Measurements from ENCODE around the gene TSSC4.

DNA sequence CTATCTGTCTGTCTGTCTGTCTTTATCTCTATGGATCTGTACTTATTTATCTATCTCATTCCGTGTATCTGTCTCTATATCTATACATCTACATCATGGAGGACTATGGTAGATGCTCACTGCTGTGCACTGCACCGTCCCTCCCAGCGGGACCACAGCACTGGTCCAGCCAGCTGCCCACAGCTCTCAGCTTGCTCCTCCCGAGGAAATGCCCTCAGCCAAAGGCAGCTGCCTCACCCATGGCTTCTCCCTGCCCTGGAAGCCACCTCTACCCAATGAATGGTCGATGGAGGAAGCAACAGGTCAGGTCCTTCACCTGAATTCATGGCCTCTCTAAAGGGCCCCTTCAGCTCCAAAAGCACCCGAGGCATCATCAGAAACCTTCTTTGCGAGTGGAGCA, 38.1 kb upstream of the TSSC4 start:
- TF ChIP-seq POLR2AphosphoS5 (IDR thresholded peaks at IDR 0.05), result no peak
- TF ChIP-seq, protein P1, sequence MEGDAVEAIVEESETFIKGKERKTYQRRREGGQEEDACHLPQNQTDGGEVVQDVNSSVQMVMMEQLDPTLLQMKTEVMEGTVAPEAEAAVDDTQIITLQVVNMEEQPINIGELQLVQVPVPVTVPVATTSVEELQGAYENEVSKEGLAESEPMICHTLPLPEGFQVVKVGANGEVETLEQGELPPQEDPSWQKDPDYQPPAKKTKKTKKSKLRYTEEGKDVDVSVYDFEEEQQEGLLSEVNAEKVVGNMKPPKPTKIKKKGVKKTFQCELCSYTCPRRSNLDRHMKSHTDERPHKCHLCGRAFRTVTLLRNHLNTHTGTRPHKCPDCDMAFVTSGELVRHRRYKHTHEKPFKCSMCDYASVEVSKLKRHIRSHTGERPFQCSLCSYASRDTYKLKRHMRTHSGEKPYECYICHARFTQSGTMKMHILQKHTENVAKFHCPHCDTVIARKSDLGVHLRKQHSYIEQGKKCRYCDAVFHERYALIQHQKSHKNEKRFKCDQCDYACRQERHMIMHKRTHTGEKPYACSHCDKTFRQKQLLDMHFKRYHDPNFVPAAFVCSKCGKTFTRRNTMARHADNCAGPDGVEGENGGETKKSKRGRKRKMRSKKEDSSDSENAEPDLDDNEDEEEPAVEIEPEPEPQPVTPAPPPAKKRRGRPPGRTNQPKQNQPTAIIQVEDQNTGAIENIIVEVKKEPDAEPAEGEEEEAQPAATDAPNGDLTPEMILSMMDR (IDR thresholded peaks at IDR 0.05), result no peak
- TF ChIP-seq POLR2A (IDR thresholded peaks at IDR 0.05), result no peak
- no peak for TF ChIP-seq EP300 (IDR thresholded peaks at IDR 0.05)
